HCEC 1CT (cell line): ENCODE data around the gene GNAL.

Source experiments
- DNase-seq: peaks from one replicate; pipeline ENCODE4 v3.0.0-alpha.2; 2017

Gene GNAL

GRCh38 chr18:11923450-11923849 is 234.4 kb downstream of the GNAL start:
- no peak for DNase-seq

- DNase-seq = no peak
Observed at GRCh38 chr18:11925800-11926481, 236.9 kb downstream of the GNAL start.

- no peak for DNase-seq
Observed at GRCh38 chr18:11927497-11927896, 238.4 kb downstream of the GNAL start.

GRCh38 chr18:11932393-11932792 is 243.3 kb downstream of the GNAL start:
- DNase-seq = no peak
